GM12873 (cell line): ENCODE measurements around the gene HNRNPAB.

Experiments
- TF ChIP-seq, protein P1 (sequence below): IDR thresholded peaks from 2 replicates; pipeline ENCODE4 v1.5.1; 2012; ENCODE audit warnings: low read depth, mild to moderate bottlenecking, moderate library complexity, low read length, control low read depth; ENCODE audit not compliant: insufficient read depth; ENCODE audit errors: missing control alignments

The HNRNPAB gene

DNA sequence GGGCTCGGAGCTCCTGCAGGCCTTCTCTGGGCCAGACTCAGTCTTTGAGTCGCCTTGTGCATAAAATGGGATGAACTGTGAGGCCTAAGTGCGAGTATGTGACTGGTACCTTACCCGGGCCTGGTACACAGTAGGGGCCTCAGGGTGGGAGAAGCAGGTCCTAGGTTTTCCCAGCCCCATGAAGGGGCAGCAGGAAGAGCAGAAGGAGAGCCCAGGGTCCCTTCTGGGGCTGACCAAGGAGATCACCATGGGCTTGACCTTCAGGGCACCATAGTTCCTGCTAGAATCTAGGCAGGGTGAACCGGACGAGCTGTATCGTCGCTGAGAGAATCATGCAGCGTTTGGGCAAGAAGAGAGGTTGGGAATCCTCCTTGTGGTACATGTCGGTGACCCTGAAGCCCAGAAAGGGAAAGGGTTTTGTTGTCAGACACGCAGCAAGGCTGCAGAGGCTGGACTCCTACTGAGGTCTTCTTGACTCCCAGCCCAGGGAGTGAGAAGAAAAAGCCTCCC lies 28.6 kb downstream of the HNRNPAB start:
- TF ChIP-seq, protein P1, sequence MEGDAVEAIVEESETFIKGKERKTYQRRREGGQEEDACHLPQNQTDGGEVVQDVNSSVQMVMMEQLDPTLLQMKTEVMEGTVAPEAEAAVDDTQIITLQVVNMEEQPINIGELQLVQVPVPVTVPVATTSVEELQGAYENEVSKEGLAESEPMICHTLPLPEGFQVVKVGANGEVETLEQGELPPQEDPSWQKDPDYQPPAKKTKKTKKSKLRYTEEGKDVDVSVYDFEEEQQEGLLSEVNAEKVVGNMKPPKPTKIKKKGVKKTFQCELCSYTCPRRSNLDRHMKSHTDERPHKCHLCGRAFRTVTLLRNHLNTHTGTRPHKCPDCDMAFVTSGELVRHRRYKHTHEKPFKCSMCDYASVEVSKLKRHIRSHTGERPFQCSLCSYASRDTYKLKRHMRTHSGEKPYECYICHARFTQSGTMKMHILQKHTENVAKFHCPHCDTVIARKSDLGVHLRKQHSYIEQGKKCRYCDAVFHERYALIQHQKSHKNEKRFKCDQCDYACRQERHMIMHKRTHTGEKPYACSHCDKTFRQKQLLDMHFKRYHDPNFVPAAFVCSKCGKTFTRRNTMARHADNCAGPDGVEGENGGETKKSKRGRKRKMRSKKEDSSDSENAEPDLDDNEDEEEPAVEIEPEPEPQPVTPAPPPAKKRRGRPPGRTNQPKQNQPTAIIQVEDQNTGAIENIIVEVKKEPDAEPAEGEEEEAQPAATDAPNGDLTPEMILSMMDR: no peak

DNA sequence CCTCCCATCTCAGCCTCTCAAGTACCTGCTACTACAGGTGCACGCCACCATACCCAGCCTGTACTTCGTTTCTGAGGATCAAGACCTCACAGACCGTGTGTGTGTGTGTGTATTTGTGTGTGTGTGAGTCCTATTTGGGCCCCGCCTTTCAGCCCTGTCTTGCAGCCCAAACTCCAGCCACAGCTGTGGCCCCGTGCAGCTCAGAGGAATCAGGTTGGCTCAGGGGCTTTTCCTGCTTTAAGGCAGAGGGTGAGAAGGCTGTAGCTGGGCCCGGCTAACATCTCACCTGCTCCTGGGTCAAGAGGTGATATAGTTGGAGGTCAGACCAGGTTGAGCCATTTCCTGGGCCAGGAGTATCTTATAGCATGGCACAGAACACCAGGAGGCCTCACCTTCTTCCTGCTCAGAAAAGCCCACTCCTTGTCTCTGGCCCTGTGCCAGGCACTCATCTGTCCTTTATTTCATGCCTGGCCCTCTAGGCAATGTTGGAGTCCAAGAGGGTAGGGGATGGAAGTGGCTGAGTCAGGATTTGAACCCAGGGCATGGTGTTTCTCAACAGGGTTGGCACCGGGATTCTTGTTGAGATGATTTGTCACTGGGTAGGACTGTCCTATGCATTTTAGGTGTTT lies 29.9 kb downstream of the HNRNPAB start:
- TF ChIP-seq, protein P1: no peak

DNA sequence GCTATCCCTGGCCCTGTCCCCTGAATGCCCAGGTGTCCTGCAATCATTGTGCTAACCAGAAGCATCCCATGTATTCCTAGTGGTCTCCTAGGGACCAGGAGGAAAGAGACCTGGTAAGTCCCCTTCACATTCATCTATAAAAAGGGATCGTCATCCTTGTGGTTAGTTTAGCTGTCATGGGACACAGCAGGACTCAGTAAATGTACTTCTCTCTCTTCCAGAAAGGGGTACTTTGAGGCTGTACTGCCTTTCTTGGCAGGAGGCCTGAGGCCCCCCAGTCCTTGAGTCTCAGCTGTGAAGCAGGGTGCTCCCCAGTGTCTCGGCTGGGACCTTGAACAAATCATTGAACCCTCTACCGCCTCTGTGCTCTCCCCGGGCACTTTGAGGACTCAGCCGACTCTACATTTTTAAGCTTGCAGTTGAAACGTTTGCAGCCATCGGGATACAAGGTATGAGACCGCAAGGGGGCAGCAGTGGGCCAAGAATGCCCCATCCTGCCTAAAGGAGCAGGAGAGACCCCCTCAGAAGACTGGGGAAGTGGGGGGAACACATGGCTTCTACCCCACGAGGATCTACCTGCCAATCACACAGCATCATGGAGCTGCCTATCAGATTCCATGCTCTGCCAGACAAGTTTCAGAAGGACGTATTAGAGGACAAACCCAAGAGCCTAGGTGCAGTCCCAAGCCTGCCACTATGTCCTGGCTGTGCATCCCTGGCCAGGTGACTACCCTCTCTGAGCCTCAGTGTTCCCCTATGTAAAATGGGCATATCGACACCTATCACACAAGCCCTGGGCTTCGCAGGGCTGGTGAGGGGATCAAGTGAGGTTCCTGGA lies 30.6 kb downstream of the HNRNPAB start:
- TF ChIP-seq, protein P1: peak; percentile 89

DNA sequence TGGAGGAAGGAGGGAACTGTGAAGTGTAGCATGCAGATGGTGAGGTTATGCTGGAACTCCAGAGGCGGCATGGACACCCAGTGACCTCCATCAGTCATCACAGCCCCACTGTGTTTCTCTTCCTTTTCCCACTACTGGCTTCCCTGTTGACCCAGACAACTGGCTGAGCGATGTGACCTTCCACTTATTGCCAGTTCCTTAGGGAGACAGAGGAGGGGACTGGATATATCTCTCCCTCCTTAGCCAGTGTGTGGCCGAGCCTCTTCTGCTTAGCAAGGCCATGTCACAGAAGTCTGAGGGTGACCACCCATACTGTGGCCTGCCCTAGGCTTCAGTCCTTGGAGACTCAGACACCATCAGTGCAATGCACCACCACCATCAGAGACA lies 31.2 kb downstream of the HNRNPAB start:
- TF ChIP-seq, protein P1: no peak

DNA sequence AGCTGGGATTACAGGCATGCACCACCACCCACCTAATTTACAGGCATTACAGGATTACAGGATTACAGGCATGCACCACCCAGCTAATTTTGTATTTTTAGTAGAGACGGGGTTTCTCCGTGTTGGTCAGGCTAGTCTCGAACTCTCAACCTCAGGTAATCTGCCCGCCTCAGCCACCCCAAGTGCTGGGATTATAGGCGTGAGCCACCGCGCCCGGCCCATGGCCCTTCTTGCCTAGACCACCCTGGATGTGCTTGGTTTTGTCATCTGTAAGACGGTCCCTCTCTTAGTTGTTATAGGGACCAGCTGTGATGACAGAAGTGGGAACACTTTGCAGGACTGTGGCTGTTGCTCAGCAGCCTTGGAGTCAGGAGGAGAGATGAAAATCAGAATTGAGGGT lies 31.8 kb downstream of the HNRNPAB start:
- TF ChIP-seq, protein P1: no peak

DNA sequence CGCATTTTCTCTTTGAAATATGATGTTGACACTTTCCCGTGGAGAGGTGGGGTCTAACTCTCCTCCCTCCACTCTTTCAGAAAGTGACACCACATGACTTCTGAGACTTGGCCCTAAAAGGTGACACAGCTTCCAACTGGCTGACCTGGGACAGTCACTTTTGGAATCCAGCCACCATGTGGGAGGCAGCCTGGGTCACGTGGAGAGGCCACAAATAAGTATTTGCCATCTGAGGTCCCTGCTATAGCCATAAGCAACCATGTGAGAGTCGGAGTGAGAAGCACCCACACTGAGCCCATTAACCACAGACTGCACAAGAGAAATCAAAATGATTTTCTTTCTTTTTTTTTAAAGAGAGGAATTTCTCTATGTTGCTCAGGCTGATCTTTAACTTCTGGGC lies 32.3 kb downstream of the HNRNPAB start:
- TF ChIP-seq, protein P1: no peak

DNA sequence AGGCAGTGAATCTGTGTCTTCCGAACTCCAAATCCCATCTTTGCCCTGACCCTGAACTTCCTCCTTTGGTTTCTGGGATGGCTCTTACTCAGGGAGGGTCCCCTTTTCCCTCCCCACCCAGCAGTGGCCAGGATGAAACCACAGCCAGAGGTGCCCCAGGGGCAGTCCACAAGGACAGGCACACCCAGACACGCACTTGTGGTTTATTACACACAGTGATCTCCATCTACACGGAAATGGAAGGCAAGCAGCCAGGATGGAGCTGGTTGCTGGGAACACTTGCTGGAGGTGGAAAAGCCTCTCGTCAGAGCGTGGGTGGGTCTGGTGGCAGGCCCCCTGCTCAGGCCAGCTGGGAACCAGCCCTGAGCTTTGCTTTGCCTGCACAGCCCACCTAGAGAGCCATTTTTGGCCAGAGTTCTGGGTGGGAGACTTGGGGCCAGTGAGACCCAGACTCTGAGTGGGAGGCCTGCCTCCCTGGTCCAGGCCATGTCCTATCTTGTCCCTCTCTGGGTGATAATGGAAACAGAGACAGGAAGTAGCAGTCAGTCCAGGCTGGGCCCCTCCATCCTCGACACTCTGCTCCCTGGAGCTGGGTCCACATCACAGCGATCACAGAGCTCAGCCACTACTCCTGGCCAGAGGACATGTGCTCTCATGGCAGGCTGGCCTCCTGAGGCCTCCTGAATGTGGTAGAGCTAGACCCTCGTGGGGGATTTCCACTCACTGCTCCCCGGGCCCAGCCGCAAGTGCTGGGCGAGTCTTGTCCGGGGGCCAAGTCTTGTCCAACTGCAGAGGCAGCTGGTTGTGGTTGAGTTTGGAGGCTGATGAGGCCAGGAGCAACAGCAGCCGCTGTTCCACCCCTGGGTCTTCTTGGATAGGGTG lies 33.3 kb downstream of the HNRNPAB start:
- TF ChIP-seq, protein P1: no peak
